ENCODE results near the gene KIF26A. TPM values are rescaled to one million over a fixed set of nuclear protein-coding genes. Genes with fewer than 3 reads are reported as not detected.

KIF26A gene
- polyA plus RNA-seq, 1 donor from 2014 or later = 11.2 TPM

DNA sequence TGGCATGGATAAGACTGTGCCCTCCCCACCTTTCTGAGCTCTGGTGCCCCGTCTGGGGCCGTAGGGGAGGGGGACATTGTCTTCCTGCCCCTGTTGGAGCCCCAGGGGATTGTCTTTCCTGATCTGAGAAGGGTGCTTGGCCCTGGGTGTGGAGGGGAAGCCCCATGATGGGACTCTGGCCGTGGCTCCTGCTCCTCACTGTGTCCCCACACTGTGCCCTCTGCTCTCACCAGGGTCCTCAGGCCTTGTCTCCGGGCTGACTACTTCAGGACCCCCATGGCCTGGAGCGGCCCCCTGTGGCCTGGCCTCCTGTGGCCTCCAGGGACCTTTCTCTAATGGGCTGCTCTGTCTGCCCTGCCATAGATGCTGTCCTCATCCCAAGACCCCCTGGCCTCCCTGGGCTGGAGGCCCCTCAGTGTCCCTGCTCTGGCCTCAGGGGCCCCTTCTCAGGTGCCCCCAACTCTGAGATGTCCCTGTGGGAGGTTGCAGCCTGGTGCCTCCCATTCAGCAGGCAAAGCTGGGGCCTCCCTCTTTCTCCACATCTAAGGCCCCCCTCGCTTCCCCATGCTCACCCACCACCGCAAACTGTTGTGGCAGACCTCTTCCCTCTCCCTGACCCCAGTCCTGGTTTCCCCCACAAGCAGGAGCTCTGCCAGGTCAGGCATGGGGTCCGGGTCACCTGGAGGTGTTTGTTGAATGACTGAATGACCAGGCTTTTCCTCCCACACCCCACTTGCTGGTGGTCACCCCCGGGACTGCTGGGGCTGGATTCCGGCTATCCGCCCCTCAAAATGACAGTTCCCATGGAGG lies 4.0 kb downstream of the KIF26A start:
- Histone ChIP-seq H3K9ac (ENCODE audit: low read length) (no peak overlapping the region), H3K27me3 (ENCODE audit: insufficient read depth, low read depth, low read length) (peaks cover 9% of the 10 kb centered on the region), H3K9me2 (ENCODE audit: insufficient read depth, low read length) (no peaks in the 10 kb centered on the region), H3K27ac (ENCODE audit: low read length) (no peak overlapping the region), H2AFZ (ENCODE audit: low read depth, low read length) (no peak overlapping the region), H3K79me2 (replicated peaks; ENCODE audit: insufficient read depth, low read length) (peaks cover 19% of the 10 kb centered on the region), H4K20me1 (ENCODE audit: insufficient read depth) (no peaks in the 10 kb centered on the region), H3K4me3 (ENCODE audit: low read length) (no peak overlapping the region), H3K9me3 (ENCODE audit: low read length) (no peaks in the 10 kb centered on the region), H3K4me2 (ENCODE audit: low read length) (no peak overlapping the region), H3F3A (ENCODE audit: insufficient read depth, low read length, poor library complexity, severe bottlenecking) (no peaks in the 10 kb centered on the region), H3K36me3 (ENCODE audit: insufficient read depth, low read length) (no peaks in the 10 kb centered on the region)
- TF ChIP-seq EZH2 (IDR thresholded peaks at IDR 0.05; ENCODE audit: borderline replicate concordance, insufficient read depth, low read length, poor library complexity, severe bottlenecking) (no peak), EP300 (conservative IDR thresholded peaks at IDR 0.05; ENCODE audit: poor library complexity, severe bottlenecking) (no peak), MXI1 (conservative IDR thresholded peaks at IDR 0.05; ENCODE audit: poor library complexity, severe bottlenecking) (no peak), POLR2AphosphoS5 (IDR thresholded peaks at IDR 0.05) (no peak), RAD21 (conservative IDR thresholded peaks at IDR 0.05) (no peak), SMC3 (conservative IDR thresholded peaks at IDR 0.05; ENCODE audit: poor library complexity) (no peak), TAF1 (IDR thresholded peaks at IDR 0.05; ENCODE audit: low read depth) (no peak)
- TF ChIP-seq, protein P1, sequence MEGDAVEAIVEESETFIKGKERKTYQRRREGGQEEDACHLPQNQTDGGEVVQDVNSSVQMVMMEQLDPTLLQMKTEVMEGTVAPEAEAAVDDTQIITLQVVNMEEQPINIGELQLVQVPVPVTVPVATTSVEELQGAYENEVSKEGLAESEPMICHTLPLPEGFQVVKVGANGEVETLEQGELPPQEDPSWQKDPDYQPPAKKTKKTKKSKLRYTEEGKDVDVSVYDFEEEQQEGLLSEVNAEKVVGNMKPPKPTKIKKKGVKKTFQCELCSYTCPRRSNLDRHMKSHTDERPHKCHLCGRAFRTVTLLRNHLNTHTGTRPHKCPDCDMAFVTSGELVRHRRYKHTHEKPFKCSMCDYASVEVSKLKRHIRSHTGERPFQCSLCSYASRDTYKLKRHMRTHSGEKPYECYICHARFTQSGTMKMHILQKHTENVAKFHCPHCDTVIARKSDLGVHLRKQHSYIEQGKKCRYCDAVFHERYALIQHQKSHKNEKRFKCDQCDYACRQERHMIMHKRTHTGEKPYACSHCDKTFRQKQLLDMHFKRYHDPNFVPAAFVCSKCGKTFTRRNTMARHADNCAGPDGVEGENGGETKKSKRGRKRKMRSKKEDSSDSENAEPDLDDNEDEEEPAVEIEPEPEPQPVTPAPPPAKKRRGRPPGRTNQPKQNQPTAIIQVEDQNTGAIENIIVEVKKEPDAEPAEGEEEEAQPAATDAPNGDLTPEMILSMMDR (IDR thresholded peaks at IDR 0.05; ENCODE audit: poor library complexity, severe bottlenecking) = no peak
- TF ChIP-seq, protein P2, sequence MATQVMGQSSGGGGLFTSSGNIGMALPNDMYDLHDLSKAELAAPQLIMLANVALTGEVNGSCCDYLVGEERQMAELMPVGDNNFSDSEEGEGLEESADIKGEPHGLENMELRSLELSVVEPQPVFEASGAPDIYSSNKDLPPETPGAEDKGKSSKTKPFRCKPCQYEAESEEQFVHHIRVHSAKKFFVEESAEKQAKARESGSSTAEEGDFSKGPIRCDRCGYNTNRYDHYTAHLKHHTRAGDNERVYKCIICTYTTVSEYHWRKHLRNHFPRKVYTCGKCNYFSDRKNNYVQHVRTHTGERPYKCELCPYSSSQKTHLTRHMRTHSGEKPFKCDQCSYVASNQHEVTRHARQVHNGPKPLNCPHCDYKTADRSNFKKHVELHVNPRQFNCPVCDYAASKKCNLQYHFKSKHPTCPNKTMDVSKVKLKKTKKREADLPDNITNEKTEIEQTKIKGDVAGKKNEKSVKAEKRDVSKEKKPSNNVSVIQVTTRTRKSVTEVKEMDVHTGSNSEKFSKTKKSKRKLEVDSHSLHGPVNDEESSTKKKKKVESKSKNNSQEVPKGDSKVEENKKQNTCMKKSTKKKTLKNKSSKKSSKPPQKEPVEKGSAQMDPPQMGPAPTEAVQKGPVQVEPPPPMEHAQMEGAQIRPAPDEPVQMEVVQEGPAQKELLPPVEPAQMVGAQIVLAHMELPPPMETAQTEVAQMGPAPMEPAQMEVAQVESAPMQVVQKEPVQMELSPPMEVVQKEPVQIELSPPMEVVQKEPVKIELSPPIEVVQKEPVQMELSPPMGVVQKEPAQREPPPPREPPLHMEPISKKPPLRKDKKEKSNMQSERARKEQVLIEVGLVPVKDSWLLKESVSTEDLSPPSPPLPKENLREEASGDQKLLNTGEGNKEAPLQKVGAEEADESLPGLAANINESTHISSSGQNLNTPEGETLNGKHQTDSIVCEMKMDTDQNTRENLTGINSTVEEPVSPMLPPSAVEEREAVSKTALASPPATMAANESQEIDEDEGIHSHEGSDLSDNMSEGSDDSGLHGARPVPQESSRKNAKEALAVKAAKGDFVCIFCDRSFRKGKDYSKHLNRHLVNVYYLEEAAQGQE (IDR thresholded peaks at IDR 0.05; ENCODE audit: borderline replicate concordance) = no peak

DNA sequence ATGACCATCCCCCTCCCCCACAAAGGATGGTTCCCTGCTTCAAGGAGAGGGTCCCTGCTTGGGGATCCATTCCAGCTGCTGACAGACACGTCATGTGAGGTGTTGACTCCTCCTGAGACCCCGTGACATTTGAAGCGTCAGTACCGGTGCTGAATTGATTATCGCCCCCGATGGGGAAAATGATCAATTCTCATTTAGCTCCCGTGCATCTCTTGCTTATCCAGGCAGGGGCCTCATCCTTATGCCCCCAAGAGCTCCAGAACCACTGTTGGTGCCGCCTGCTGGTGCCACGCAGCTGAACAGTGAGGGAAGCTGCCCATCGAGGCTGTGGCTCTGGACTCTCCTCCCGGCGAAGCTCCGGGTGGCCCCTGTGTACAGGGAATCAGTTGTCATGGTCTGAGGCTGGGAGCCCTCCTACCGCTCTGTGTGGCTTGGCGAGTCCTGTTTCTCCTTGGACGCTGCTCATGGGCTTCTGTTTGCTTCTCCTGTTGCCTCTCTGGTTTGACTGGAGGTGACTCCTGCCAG lies 4.6 kb downstream of the KIF26A start:
- H3K79me2 ChIP-seq (replicated peaks; ENCODE audit: insufficient read depth, low read length) = peaks cover 21% of the 10 kb centered on the region
- H3K36me3 ChIP-seq (ENCODE audit: insufficient read depth, low read length) = no peaks in the 10 kb centered on the region
- H2AFZ ChIP-seq (ENCODE audit: low read depth, low read length) = no peak overlapping the region
- no peaks in the 10 kb centered on the region for H3K9me2 ChIP-seq (ENCODE audit: insufficient read depth, low read length)
- TF ChIP-seq MXI1 (conservative IDR thresholded peaks at IDR 0.05; ENCODE audit: poor library complexity, severe bottlenecking) (no peak), SMC3 (conservative IDR thresholded peaks at IDR 0.05; ENCODE audit: poor library complexity) (no peak), POLR2AphosphoS5 (IDR thresholded peaks at IDR 0.05) (no peak), TAF1 (IDR thresholded peaks at IDR 0.05; ENCODE audit: low read depth) (no peak), EP300 (conservative IDR thresholded peaks at IDR 0.05; ENCODE audit: poor library complexity, severe bottlenecking) (no peak), EZH2 (IDR thresholded peaks at IDR 0.05; ENCODE audit: borderline replicate concordance, insufficient read depth, low read length, poor library complexity, severe bottlenecking) (no peak)
- TF ChIP-seq, protein P1 (IDR thresholded peaks at IDR 0.05; ENCODE audit: poor library complexity, severe bottlenecking) = no peak
- H3K27me3 ChIP-seq (ENCODE audit: insufficient read depth, low read depth, low read length) = peaks cover 5% of the 10 kb centered on the region
- H3K27ac ChIP-seq (ENCODE audit: low read length) = no peak overlapping the region
- no peaks in the 10 kb centered on the region for H4K20me1 ChIP-seq (ENCODE audit: insufficient read depth)
- H3K9me3 ChIP-seq (ENCODE audit: low read length) = no peaks in the 10 kb centered on the region
- no peaks in the 10 kb centered on the region for H3F3A ChIP-seq (ENCODE audit: insufficient read depth, low read length, poor library complexity, severe bottlenecking)
- no peak overlapping the region for H3K4me3 ChIP-seq (ENCODE audit: low read length)
- H3K9ac ChIP-seq (ENCODE audit: low read length) = no peak overlapping the region
- no peak overlapping the region for H3K4me2 ChIP-seq (ENCODE audit: low read length)
